ENCODE measurements around the gene SLC35F6.

The SLC35F6 gene

GRCh38 chr2:26732446-26732845 is 31.6 kb upstream of the SLC35F6 start:
- Histone ChIP-seq H3K4me1 (ENCODE audit: control insufficient read depth, insufficient read depth, low read length) (no peaks in the 10 kb centered on the region), H3K9me3 (ENCODE audit: control insufficient read depth, insufficient read depth, low read length) (no peaks in the 10 kb centered on the region), H3K27ac (ENCODE audit: low read length) (no peak overlapping the region), H3K27me3 (ENCODE audit: control insufficient read depth, insufficient read depth, low read length) (no peaks in the 10 kb centered on the region), H3K36me3 (ENCODE audit: control insufficient read depth, insufficient read depth, low read length) (no peaks in the 10 kb centered on the region), H3K4me3 (ENCODE audit: low read length) (no peak overlapping the region)
- WGBS (ENCODE audit: insufficient coverage, insufficient read length): no CpG with 5 or more reads among the region's 3 CpGs
- DNase-seq (ENCODE audit: low read depth, low spot score): no peak

- no peak overlapping the region for H3K4me3 ChIP-seq (ENCODE audit: low read length)
- H3K9me3 ChIP-seq (ENCODE audit: control insufficient read depth, insufficient read depth, low read length): no peaks in the 10 kb centered on the region
- no CpG with 5 or more reads among the region's 9 CpGs for WGBS (ENCODE audit: insufficient coverage, insufficient read length)
- no peak for DNase-seq (ENCODE audit: low read depth, low spot score)
- H3K27me3 ChIP-seq (ENCODE audit: control insufficient read depth, insufficient read depth, low read length): no peaks in the 10 kb centered on the region
- H3K36me3 ChIP-seq (ENCODE audit: control insufficient read depth, insufficient read depth, low read length): no peaks in the 10 kb centered on the region
- no peak overlapping the region for H3K27ac ChIP-seq (ENCODE audit: low read length)
- no peaks in the 10 kb centered on the region for H3K4me1 ChIP-seq (ENCODE audit: control insufficient read depth, insufficient read depth, low read length)
Observed at GRCh38 chr2:26733413-26733812, 30.7 kb upstream of the SLC35F6 start.

- no CpG with 5 or more reads among the region's 5 CpGs for WGBS (ENCODE audit: insufficient coverage, insufficient read length)
- Histone ChIP-seq H3K4me1 (ENCODE audit: control insufficient read depth, insufficient read depth, low read length) (no peaks in the 10 kb centered on the region), H3K9me3 (ENCODE audit: control insufficient read depth, insufficient read depth, low read length) (no peaks in the 10 kb centered on the region), H3K4me3 (ENCODE audit: low read length) (no peak overlapping the region), H3K36me3 (ENCODE audit: control insufficient read depth, insufficient read depth, low read length) (no peaks in the 10 kb centered on the region), H3K27ac (ENCODE audit: low read length) (no peak overlapping the region), H3K27me3 (ENCODE audit: control insufficient read depth, insufficient read depth, low read length) (no peaks in the 10 kb centered on the region)
- no peak for DNase-seq (ENCODE audit: low read depth, low spot score)
Observed at GRCh38 chr2:26735097-26735496, 29.0 kb upstream of the SLC35F6 start.

- Histone ChIP-seq H3K27ac (ENCODE audit: low read length) (no peak overlapping the region), H3K4me1 (ENCODE audit: control insufficient read depth, insufficient read depth, low read length) (no peaks in the 10 kb centered on the region), H3K4me3 (ENCODE audit: low read length) (no peak overlapping the region), H3K9me3 (ENCODE audit: control insufficient read depth, insufficient read depth, low read length) (no peaks in the 10 kb centered on the region), H3K36me3 (ENCODE audit: control insufficient read depth, insufficient read depth, low read length) (no peaks in the 10 kb centered on the region), H3K27me3 (ENCODE audit: control insufficient read depth, insufficient read depth, low read length) (no peaks in the 10 kb centered on the region)
- no CpG with 5 or more reads among the region's 8 CpGs for WGBS (ENCODE audit: insufficient coverage, insufficient read length)
- DNase-seq (ENCODE audit: low read depth, low spot score): no peak
Observed at GRCh38 chr2:26735883-26736588, 28.0 kb upstream of the SLC35F6 start.

GRCh38 chr2:26737221-26737620 is 26.9 kb upstream of the SLC35F6 start:
- no CpG with 5 or more reads among the region's 4 CpGs for WGBS (ENCODE audit: insufficient coverage, insufficient read length)
- H3K4me3 ChIP-seq (ENCODE audit: low read length): no peak overlapping the region
- H3K27ac ChIP-seq (ENCODE audit: low read length): no peak overlapping the region
- no peaks in the 10 kb centered on the region for H3K36me3 ChIP-seq (ENCODE audit: control insufficient read depth, insufficient read depth, low read length)
- H3K4me1 ChIP-seq (ENCODE audit: control insufficient read depth, insufficient read depth, low read length): no peaks in the 10 kb centered on the region
- H3K27me3 ChIP-seq (ENCODE audit: control insufficient read depth, insufficient read depth, low read length): no peaks in the 10 kb centered on the region
- H3K9me3 ChIP-seq (ENCODE audit: control insufficient read depth, insufficient read depth, low read length): no peaks in the 10 kb centered on the region
- no peak for DNase-seq (ENCODE audit: low read depth, low spot score)

GRCh38 chr2:26738481-26738880 is 25.6 kb upstream of the SLC35F6 start:
- Histone ChIP-seq H3K9me3 (ENCODE audit: control insufficient read depth, insufficient read depth, low read length) (no peaks in the 10 kb centered on the region), H3K4me1 (ENCODE audit: control insufficient read depth, insufficient read depth, low read length) (no peaks in the 10 kb centered on the region), H3K27ac (ENCODE audit: low read length) (no peak overlapping the region), H3K27me3 (ENCODE audit: control insufficient read depth, insufficient read depth, low read length) (no peaks in the 10 kb centered on the region), H3K4me3 (ENCODE audit: low read length) (no peak overlapping the region), H3K36me3 (ENCODE audit: control insufficient read depth, insufficient read depth, low read length) (no peaks in the 10 kb centered on the region)
- WGBS (ENCODE audit: insufficient coverage, insufficient read length): no CpG with 5 or more reads among the region's 4 CpGs
- DNase-seq (ENCODE audit: low read depth, low spot score): no peak

GRCh38 chr2:26739514-26739913 is 24.6 kb upstream of the SLC35F6 start:
- no peaks in the 10 kb centered on the region for H3K4me1 ChIP-seq (ENCODE audit: control insufficient read depth, insufficient read depth, low read length)
- H3K36me3 ChIP-seq (ENCODE audit: control insufficient read depth, insufficient read depth, low read length): no peaks in the 10 kb centered on the region
- no peak overlapping the region for H3K27ac ChIP-seq (ENCODE audit: low read length)
- no peak overlapping the region for H3K4me3 ChIP-seq (ENCODE audit: low read length)
- WGBS (ENCODE audit: insufficient coverage, insufficient read length): no CpG with 5 or more reads among the region's 7 CpGs
- no peaks in the 10 kb centered on the region for H3K27me3 ChIP-seq (ENCODE audit: control insufficient read depth, insufficient read depth, low read length)
- H3K9me3 ChIP-seq (ENCODE audit: control insufficient read depth, insufficient read depth, low read length): no peaks in the 10 kb centered on the region
- no peak for DNase-seq (ENCODE audit: low read depth, low spot score)

- WGBS (ENCODE audit: insufficient coverage, insufficient read length): no CpG with 5 or more reads among the region's 6 CpGs
- Histone ChIP-seq H3K27me3 (ENCODE audit: control insufficient read depth, insufficient read depth, low read length) (no peaks in the 10 kb centered on the region), H3K4me3 (ENCODE audit: low read length) (no peak overlapping the region), H3K27ac (ENCODE audit: low read length) (no peak overlapping the region), H3K36me3 (ENCODE audit: control insufficient read depth, insufficient read depth, low read length) (no peaks in the 10 kb centered on the region), H3K4me1 (ENCODE audit: control insufficient read depth, insufficient read depth, low read length) (no peaks in the 10 kb centered on the region), H3K9me3 (ENCODE audit: control insufficient read depth, insufficient read depth, low read length) (no peaks in the 10 kb centered on the region)
- no peak for DNase-seq (ENCODE audit: low read depth, low spot score)
Observed at GRCh38 chr2:26740346-26740745, 23.7 kb upstream of the SLC35F6 start.

GRCh38 chr2:26740890-26741302 is 23.2 kb upstream of the SLC35F6 start:
- DNase-seq (ENCODE audit: low read depth, low spot score): no peak
- no peaks in the 10 kb centered on the region for H3K9me3 ChIP-seq (ENCODE audit: control insufficient read depth, insufficient read depth, low read length)
- no peaks in the 10 kb centered on the region for H3K36me3 ChIP-seq (ENCODE audit: control insufficient read depth, insufficient read depth, low read length)
- WGBS (ENCODE audit: insufficient coverage, insufficient read length): no CpG with 5 or more reads among the region's 8 CpGs
- H3K27ac ChIP-seq (ENCODE audit: low read length): no peak overlapping the region
- H3K4me3 ChIP-seq (ENCODE audit: low read length): no peak overlapping the region
- no peaks in the 10 kb centered on the region for H3K27me3 ChIP-seq (ENCODE audit: control insufficient read depth, insufficient read depth, low read length)
- no peaks in the 10 kb centered on the region for H3K4me1 ChIP-seq (ENCODE audit: control insufficient read depth, insufficient read depth, low read length)

GRCh38 chr2:26742048-26742770 is 21.9 kb upstream of the SLC35F6 start:
- Histone ChIP-seq H3K4me3 (ENCODE audit: low read length) (no peak overlapping the region), H3K9me3 (ENCODE audit: control insufficient read depth, insufficient read depth, low read length) (no peaks in the 10 kb centered on the region), H3K36me3 (ENCODE audit: control insufficient read depth, insufficient read depth, low read length) (no peaks in the 10 kb centered on the region), H3K27ac (ENCODE audit: low read length) (no peak overlapping the region), H3K27me3 (ENCODE audit: control insufficient read depth, insufficient read depth, low read length) (no peaks in the 10 kb centered on the region), H3K4me1 (ENCODE audit: control insufficient read depth, insufficient read depth, low read length) (no peaks in the 10 kb centered on the region)
- no CpG with 5 or more reads among the region's 15 CpGs for WGBS (ENCODE audit: insufficient coverage, insufficient read length)
- DNase-seq (ENCODE audit: low read depth, low spot score): no peak

GRCh38 chr2:26743852-26744251 is 20.2 kb upstream of the SLC35F6 start:
- H3K4me1 ChIP-seq (ENCODE audit: control insufficient read depth, insufficient read depth, low read length): no peaks in the 10 kb centered on the region
- no peaks in the 10 kb centered on the region for H3K36me3 ChIP-seq (ENCODE audit: control insufficient read depth, insufficient read depth, low read length)
- no peak overlapping the region for H3K27ac ChIP-seq (ENCODE audit: low read length)
- no peaks in the 10 kb centered on the region for H3K27me3 ChIP-seq (ENCODE audit: control insufficient read depth, insufficient read depth, low read length)
- no peak for DNase-seq (ENCODE audit: low read depth, low spot score)
- no CpG with 5 or more reads among the region's 3 CpGs for WGBS (ENCODE audit: insufficient coverage, insufficient read length)
- no peak overlapping the region for H3K4me3 ChIP-seq (ENCODE audit: low read length)
- H3K9me3 ChIP-seq (ENCODE audit: control insufficient read depth, insufficient read depth, low read length): no peaks in the 10 kb centered on the region
